GM23338 (cell line): ENCODE data around the gene POLR2H. TPM values are rescaled to one million over a fixed set of nuclear protein-coding genes. Genes with fewer than 3 reads are reported as not detected.

Experiments
- ATAC-seq: fragments of 200-7000 bp; cut with Tn5 transposase; 3 replicates; pipeline ENCODE4 v1.9.1; 2020
- DNase-seq: peaks from one replicate; pipeline ENCODE4 v3.0.0-alpha.2; 2015; ENCODE audit warnings: low spot score
- H2AFZ ChIP-seq: fragments of 200-600 bp; sonication (generic); 2 replicates; pipeline ENCODE4 v1.8.0; 2016; ENCODE audit warnings: antibody characterized with exemption, mild to moderate bottlenecking, moderate library complexity
- H3F3A ChIP-seq: fragments of 200-600 bp; sonication (generic); replicated peaks from 2 replicates; pipeline ENCODE4 v1.8.0; 2017; ENCODE audit warnings: antibody characterized with exemption, mixed run types, low read depth
- H3K27ac ChIP-seq: fragments of 200-600 bp; sonication (generic); 2 replicates; pipeline ENCODE4 v1.6.1; 2016; ENCODE audit warnings: low read depth
- H3K27me3 ChIP-seq: fragments of 200-600 bp; sonication (generic); 2 replicates; pipeline ENCODE4 v1.8.0; 2016; ENCODE audit warnings: mild to moderate bottlenecking, mixed run types, moderate library complexity; ENCODE audit not compliant: insufficient read depth
- H3K36me3 ChIP-seq: fragments of 200-600 bp; sonication (generic); 2 replicates; pipeline ENCODE4 v1.8.0; 2016; ENCODE audit warnings: mild to moderate bottlenecking; ENCODE audit not compliant: insufficient read depth
- H3K4me1 ChIP-seq: fragments of 200-600 bp; sonication (generic); 2 replicates; pipeline ENCODE4 v1.8.0; 2016; ENCODE audit warnings: mild to moderate bottlenecking, moderate library complexity; ENCODE audit not compliant: insufficient read depth
- H3K4me2 ChIP-seq: fragments of 200-600 bp; sonication (generic); 2 replicates; pipeline ENCODE4 v1.7.1; 2017; ENCODE audit warnings: mixed run types
- H3K4me3 ChIP-seq: fragments of 200-600 bp; sonication (generic); 2 replicates; pipeline ENCODE4 v1.6.1; 2016; ENCODE audit warnings: mixed run types
- H3K79me2 ChIP-seq: fragments of 200-600 bp; sonication (generic); replicated peaks from 2 replicates; pipeline ENCODE4 v1.8.0; 2017; ENCODE audit warnings: mild to moderate bottlenecking; ENCODE audit not compliant: insufficient read depth
- H3K9me2 ChIP-seq: fragments of 200-600 bp; sonication (generic); 2 replicates; pipeline ENCODE4 v1.8.0; 2017; ENCODE audit not compliant: insufficient read depth
- H4K20me1 ChIP-seq: fragments of 200-600 bp; sonication (generic); replicated peaks from 2 replicates; pipeline ENCODE4 v1.8.0; 2017; ENCODE audit warnings: mild to moderate bottlenecking; ENCODE audit not compliant: insufficient read depth
- H3K27ac Mint-ChIP-seq: 2 replicates; pipeline ENCODE4 v1.8.0; 2020; ENCODE audit warnings: inconsistent platforms, mild to moderate bottlenecking, moderate library complexity, mixed read lengths
- H3K27me3 Mint-ChIP-seq: 3 replicates; pipeline ENCODE4 v1.8.0; 2022; ENCODE audit warnings: low read depth, mild to moderate bottlenecking, moderate library complexity, mixed read lengths, inconsistent platforms; ENCODE audit not compliant: insufficient read depth, poor library complexity
- H3K36me3 Mint-ChIP-seq: 3 replicates; pipeline ENCODE4 v1.8.0; 2021; ENCODE audit warnings: low read depth, mild to moderate bottlenecking, inconsistent platforms, moderate library complexity, mixed read lengths
- H3K4me1 Mint-ChIP-seq: 3 replicates; pipeline ENCODE4 v1.8.0; 2020; ENCODE audit warnings: mild to moderate bottlenecking, inconsistent platforms, mixed read lengths
- H3K4me3 Mint-ChIP-seq: 3 replicates; pipeline ENCODE4 v1.8.0; 2021; ENCODE audit warnings: moderate library complexity, mild to moderate bottlenecking, inconsistent platforms, mixed read lengths
- H3K9me3 Mint-ChIP-seq: 3 replicates; pipeline ENCODE4 v1.8.0; 2020; ENCODE audit warnings: moderate library complexity, mild to moderate bottlenecking, inconsistent platforms, mixed read lengths
- CREB1 ChIP-seq: fragments of 250-450 bp; sonication (Bioruptor Pico); IDR thresholded peaks from 2 replicates; pipeline ENCODE4 v1.5.0; 2020; ENCODE audit warnings: low read depth, mild to moderate bottlenecking, moderate library complexity
- EZH2 ChIP-seq: fragments of 200-600 bp; sonication (generic); IDR thresholded peaks from one replicate; pipeline ENCODE4 v1.8.0; 2017; ENCODE audit warnings: antibody characterized with exemption, mild to moderate bottlenecking, low read depth; ENCODE audit not compliant: unreplicated experiment
- EZH2phosphoT487 ChIP-seq: fragments of 200-600 bp; sonication (generic); IDR thresholded peaks from one replicate; pipeline ENCODE4 v1.8.1; 2018; ENCODE audit warnings: antibody characterized with exemption; ENCODE audit not compliant: unreplicated experiment
- JUNB ChIP-seq: IDR thresholded peaks from one replicate; pipeline ENCODE4 v1.6.1; 2016; ENCODE audit warnings: antibody characterized with exemption; ENCODE audit not compliant: unreplicated experiment
- NANOG ChIP-seq: IDR thresholded peaks from 2 replicates; pipeline ENCODE4 v1.6.1; 2016; ENCODE audit warnings: antibody characterized with exemption, borderline replicate concordance
- POLR2AphosphoS5 ChIP-seq: IDR thresholded peaks from 2 replicates; pipeline ENCODE4 v1.6.1; 2016; ENCODE audit warnings: antibody characterized with exemption, low read depth
- STAT1 ChIP-seq: IDR thresholded peaks from one replicate; pipeline ENCODE4 v1.6.1; 2016; ENCODE audit warnings: antibody characterized with exemption; ENCODE audit not compliant: unreplicated experiment
- ZNF114 ChIP-seq: fragments of 250-450 bp; sonication (Bioruptor Pico); IDR thresholded peaks from 2 replicates; pipeline ENCODE4 v1.5.0; 2020; ENCODE audit warnings: mild to moderate bottlenecking, moderate library complexity
- ZNF331 ChIP-seq: fragments of 250-450 bp; sonication (Bioruptor Pico); IDR thresholded peaks from 2 replicates; pipeline ENCODE4 v1.5.0; 2020; ENCODE audit warnings: low read depth, mild to moderate bottlenecking, moderate library complexity
- polyA plus RNA-seq: library from polyadenylated mRNA; unstranded; fragments of >200 nt; fragmentation: Nextera tagmentation; extraction: Ambion mirVana; gene quantifications from 2 replicates; pipeline ENCODE4 v1.2.1, GENCODE V29; 2016
- total RNA-seq: library from RNA; depleted of rRNA; stranded (reverse); fragments of >200 nt; shearing (Covaris generic); gene quantifications from 2 replicates; pipeline ENCODE4 v1.2.3, GENCODE V29; 2014
- TF ChIP-seq, protein P1 (sequence below): IDR thresholded peaks from one replicate; pipeline ENCODE4 v1.6.1; 2018; ENCODE audit warnings: antibody characterized with exemption; ENCODE audit not compliant: unreplicated experiment
- TF ChIP-seq, protein P2 (sequence below): IDR thresholded peaks from 2 replicates; pipeline ENCODE4 v1.6.1; 2016; ENCODE audit warnings: antibody characterized with exemption
- TF ChIP-seq, protein P3 (sequence below): fragments of 250-450 bp; sonication (Bioruptor Pico); IDR thresholded peaks from 2 replicates; pipeline ENCODE4 v1.5.0; 2020; ENCODE audit warnings: mild to moderate bottlenecking, moderate library complexity
- TF ChIP-seq, protein P4 (sequence below), 2 experiments: fragments of 200-600 bp in 1 of 2; sonication (generic) in 1 of 2; conservative IDR thresholded peaks; 2 replicates each; pipeline versions ENCODE4 v1.5.1 to v1.6.1; 2016 to 2017; ENCODE audit warnings: antibody characterized with exemption in 2 of 2, low read depth in 2 of 2, mild to moderate bottlenecking in 2 of 2, moderate library complexity in 1 of 2

POLR2H gene
- total and polyA plus RNA-seq, 2 experiments from 2014 or later: 190 to 199 TPM

DNA sequence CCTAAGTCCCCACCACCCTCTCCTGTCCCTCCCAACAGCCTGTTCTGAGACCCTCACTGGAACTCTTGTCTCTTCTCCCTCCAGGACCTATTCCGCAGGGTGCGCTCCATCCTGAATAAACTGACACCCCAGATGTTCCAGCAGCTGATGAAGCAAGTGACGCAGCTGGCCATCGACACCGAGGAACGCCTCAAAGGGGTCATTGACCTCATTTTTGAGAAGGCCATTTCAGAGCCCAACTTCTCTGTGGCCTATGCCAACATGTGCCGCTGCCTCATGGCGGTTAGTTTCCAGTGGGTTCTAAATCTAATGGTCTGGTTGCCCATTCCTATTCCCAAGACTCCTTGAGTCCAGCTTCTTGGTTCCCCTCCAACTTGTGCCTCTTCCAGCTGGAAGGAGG, 37.8 kb upstream of the POLR2H start (continued):
- TF ChIP-seq NANOG (no peak), ZNF114 (no peak), ZNF331 (no peak), JUNB (no peak), EZH2 (no peak)
- TF ChIP-seq, protein P1, sequence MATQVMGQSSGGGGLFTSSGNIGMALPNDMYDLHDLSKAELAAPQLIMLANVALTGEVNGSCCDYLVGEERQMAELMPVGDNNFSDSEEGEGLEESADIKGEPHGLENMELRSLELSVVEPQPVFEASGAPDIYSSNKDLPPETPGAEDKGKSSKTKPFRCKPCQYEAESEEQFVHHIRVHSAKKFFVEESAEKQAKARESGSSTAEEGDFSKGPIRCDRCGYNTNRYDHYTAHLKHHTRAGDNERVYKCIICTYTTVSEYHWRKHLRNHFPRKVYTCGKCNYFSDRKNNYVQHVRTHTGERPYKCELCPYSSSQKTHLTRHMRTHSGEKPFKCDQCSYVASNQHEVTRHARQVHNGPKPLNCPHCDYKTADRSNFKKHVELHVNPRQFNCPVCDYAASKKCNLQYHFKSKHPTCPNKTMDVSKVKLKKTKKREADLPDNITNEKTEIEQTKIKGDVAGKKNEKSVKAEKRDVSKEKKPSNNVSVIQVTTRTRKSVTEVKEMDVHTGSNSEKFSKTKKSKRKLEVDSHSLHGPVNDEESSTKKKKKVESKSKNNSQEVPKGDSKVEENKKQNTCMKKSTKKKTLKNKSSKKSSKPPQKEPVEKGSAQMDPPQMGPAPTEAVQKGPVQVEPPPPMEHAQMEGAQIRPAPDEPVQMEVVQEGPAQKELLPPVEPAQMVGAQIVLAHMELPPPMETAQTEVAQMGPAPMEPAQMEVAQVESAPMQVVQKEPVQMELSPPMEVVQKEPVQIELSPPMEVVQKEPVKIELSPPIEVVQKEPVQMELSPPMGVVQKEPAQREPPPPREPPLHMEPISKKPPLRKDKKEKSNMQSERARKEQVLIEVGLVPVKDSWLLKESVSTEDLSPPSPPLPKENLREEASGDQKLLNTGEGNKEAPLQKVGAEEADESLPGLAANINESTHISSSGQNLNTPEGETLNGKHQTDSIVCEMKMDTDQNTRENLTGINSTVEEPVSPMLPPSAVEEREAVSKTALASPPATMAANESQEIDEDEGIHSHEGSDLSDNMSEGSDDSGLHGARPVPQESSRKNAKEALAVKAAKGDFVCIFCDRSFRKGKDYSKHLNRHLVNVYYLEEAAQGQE: no peak

DNA sequence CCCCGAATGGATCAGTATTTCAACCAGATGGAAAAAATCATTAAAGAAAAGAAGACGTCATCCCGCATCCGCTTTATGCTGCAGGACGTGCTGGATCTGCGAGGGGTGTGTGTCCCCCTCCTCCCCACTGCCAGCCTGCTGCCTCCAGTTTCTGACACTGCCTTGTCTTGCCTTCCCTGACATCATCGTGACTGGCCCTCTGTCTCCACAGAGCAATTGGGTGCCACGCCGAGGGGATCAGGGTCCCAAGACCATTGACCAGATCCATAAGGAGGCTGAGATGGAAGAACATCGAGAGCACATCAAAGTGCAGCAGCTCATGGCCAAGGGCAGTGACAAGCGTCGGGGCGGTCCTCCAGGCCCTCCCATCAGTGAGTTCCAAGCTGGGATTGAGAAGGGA, 36.2 kb upstream of the POLR2H start:
- DNase-seq (no peak), ATAC-seq (no peak)
- H3K4me2 ChIP-seq: no peak overlapping the region
- Mint-ChIP-seq H3K9me3 (no peaks in the 10 kb centered on the region), H3K27me3 (peaks cover 22% of the 10 kb centered on the region), H3K4me1 (no peaks in the 10 kb centered on the region), H3K4me3 (no peak overlapping the region; the same call in 2 of the 3 replicates), H3K36me3 (peaks cover 100% of the 10 kb centered on the region), H3K27ac (no peak overlapping the region)
- H3F3A ChIP-seq: peaks cover 24% of the 10 kb centered on the region; the same call in 1 of the 2 replicates
- H3K36me3 ChIP-seq: peaks cover 95% of the 10 kb centered on the region
- H2AFZ ChIP-seq: no peak overlapping the region
- H3K27ac ChIP-seq: no peak overlapping the region
- H3K4me1 ChIP-seq: no peaks in the 10 kb centered on the region
- no peaks in the 10 kb centered on the region for H3K9me2 ChIP-seq
- no peak overlapping the region for H3K4me3 ChIP-seq
- peaks cover 58% of the 10 kb centered on the region for H4K20me1 ChIP-seq
- H3K79me2 ChIP-seq: peaks cover 62% of the 10 kb centered on the region
- H3K27me3 ChIP-seq: no peaks in the 10 kb centered on the region
- TF ChIP-seq ZNF331: no peak
- TF ChIP-seq, protein P2, sequence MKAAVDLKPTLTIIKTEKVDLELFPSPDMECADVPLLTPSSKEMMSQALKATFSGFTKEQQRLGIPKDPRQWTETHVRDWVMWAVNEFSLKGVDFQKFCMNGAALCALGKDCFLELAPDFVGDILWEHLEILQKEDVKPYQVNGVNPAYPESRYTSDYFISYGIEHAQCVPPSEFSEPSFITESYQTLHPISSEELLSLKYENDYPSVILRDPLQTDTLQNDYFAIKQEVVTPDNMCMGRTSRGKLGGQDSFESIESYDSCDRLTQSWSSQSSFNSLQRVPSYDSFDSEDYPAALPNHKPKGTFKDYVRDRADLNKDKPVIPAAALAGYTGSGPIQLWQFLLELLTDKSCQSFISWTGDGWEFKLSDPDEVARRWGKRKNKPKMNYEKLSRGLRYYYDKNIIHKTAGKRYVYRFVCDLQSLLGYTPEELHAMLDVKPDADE: no peak
- TF ChIP-seq EZH2phosphoT487: no peak
- TF ChIP-seq EZH2: no peak
- TF ChIP-seq STAT1: no peak
- TF ChIP-seq POLR2AphosphoS5: no peak
- TF ChIP-seq NANOG: no peak
- TF ChIP-seq CREB1 (CRISPR knock-in tag): no peak
- TF ChIP-seq, protein P3, sequence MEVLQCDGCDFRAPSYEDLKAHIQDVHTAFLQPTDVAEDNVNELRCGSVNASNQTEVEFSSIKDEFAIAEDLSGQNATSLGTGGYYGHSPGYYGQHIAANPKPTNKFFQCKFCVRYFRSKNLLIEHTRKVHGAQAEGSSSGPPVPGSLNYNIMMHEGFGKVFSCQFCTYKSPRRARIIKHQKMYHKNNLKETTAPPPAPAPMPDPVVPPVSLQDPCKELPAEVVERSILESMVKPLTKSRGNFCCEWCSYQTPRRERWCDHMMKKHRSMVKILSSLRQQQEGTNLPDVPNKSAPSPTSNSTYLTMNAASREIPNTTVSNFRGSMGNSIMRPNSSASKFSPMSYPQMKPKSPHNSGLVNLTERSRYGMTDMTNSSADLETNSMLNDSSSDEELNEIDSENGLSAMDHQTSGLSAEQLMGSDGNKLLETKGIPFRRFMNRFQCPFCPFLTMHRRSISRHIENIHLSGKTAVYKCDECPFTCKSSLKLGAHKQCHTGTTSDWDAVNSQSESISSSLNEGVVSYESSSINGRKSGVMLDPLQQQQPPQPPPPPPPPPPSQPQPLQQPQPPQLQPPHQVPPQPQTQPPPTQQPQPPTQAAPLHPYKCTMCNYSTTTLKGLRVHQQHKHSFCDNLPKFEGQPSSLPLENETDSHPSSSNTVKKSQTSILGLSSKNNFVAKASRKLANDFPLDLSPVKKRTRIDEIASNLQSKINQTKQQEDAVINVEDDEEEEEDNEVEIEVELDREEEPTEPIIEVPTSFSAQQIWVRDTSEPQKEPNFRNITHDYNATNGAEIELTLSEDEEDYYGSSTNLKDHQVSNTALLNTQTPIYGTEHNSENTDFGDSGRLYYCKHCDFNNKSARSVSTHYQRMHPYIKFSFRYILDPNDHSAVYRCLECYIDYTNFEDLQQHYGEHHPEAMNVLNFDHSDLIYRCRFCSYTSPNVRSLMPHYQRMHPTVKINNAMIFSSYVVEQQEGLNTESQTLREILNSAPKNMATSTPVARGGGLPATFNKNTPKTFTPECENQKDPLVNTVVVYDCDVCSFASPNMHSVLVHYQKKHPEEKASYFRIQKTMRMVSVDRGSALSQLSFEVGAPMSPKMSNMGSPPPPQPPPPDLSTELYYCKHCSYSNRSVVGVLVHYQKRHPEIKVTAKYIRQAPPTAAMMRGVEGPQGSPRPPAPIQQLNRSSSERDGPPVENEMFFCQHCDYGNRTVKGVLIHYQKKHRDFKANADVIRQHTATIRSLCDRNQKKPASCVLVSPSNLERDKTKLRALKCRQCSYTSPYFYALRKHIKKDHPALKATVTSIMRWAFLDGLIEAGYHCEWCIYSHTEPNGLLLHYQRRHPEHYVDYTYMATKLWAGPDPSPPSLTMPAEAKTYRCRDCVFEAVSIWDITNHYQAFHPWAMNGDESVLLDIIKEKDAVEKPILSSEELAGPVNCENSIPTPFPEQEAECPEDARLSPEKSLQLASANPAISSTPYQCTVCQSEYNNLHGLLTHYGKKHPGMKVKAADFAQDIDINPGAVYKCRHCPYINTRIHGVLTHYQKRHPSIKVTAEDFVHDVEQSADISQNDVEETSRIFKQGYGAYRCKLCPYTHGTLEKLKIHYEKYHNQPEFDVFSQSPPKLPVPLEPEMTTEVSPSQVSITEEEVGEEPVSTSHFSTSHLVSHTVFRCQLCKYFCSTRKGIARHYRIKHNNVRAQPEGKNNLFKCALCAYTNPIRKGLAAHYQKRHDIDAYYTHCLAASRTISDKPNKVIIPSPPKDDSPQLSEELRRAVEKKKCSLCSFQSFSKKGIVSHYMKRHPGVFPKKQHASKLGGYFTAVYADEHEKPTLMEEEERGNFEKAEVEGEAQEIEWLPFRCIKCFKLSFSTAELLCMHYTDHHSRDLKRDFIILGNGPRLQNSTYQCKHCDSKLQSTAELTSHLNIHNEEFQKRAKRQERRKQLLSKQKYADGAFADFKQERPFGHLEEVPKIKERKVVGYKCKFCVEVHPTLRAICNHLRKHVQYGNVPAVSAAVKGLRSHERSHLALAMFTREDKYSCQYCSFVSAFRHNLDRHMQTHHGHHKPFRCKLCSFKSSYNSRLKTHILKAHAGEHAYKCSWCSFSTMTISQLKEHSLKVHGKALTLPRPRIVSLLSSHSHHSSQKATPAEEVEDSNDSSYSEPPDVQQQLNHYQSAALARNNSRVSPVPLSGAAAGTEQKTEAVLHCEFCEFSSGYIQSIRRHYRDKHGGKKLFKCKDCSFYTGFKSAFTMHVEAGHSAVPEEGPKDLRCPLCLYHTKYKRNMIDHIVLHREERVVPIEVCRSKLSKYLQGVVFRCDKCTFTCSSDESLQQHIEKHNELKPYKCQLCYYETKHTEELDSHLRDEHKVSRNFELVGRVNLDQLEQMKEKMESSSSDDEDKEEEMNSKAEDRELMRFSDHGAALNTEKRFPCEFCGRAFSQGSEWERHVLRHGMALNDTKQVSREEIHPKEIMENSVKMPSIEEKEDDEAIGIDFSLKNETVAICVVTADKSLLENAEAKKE (CRISPR knock-in tag): no peak
- TF ChIP-seq JUNB: no peak
- TF ChIP-seq, protein P4, sequence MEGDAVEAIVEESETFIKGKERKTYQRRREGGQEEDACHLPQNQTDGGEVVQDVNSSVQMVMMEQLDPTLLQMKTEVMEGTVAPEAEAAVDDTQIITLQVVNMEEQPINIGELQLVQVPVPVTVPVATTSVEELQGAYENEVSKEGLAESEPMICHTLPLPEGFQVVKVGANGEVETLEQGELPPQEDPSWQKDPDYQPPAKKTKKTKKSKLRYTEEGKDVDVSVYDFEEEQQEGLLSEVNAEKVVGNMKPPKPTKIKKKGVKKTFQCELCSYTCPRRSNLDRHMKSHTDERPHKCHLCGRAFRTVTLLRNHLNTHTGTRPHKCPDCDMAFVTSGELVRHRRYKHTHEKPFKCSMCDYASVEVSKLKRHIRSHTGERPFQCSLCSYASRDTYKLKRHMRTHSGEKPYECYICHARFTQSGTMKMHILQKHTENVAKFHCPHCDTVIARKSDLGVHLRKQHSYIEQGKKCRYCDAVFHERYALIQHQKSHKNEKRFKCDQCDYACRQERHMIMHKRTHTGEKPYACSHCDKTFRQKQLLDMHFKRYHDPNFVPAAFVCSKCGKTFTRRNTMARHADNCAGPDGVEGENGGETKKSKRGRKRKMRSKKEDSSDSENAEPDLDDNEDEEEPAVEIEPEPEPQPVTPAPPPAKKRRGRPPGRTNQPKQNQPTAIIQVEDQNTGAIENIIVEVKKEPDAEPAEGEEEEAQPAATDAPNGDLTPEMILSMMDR (conservative IDR thresholded peaks at IDR 0.05; ENCODE audit: low read depth in 2 of 2): no peak
- no peak for TF ChIP-seq ZNF114
